ENCODE data around the gene SMIM20. TPM values are rescaled to one million over a fixed set of nuclear protein-coding genes. Genes with fewer than 3 reads are reported as not detected.

The SMIM20 gene
- total and polyA plus RNA-seq, 4 donors: 11.1 to 25.0 (median 20.4) TPM

GRCh38 chr4:25889589-25890503 is 24.2 kb upstream of the SMIM20 start:
- TF ChIP-seq NR2F2 (IDR thresholded peaks at IDR 0.05) (no peak), SP1 (IDR thresholded peaks at IDR 0.05) (no peak), RXRA (IDR thresholded peaks at IDR 0.05) (no peak), JUND (IDR thresholded peaks at IDR 0.05) (no peak), MAX (IDR thresholded peaks at IDR 0.05) (no peak)
- no peak for DNase-seq (ENCODE audit: low spot score)
- H3K9ac ChIP-seq (ENCODE audit: low read depth in 1 of 2, low read length in 2 of 2): no peak overlapping the region

GRCh38 chr4:25890571-25891485 is 23.2 kb upstream of the SMIM20 start:
- 73% methylated on average over 11 of the region's 11 CpGs for WGBS

More at GRCh38 chr4:25889589-25890503, 24.2 kb upstream of the SMIM20 start:
- Histone ChIP-seq H3K9me3 (ENCODE audit: control insufficient read depth in 4 of 4, low read length in 3 of 4) (no peaks in the 10 kb centered on the region), H3K27ac (ENCODE audit: low read depth in 1 of 2, low read length in 2 of 2) (no peak overlapping the region), H3K4me1 (ENCODE audit: control insufficient read depth in 4 of 4, insufficient read depth in 4 of 4, low read length in 3 of 4) (no peaks in the 10 kb centered on the region), H3K27me3 (ENCODE audit: control insufficient read depth in 4 of 4, insufficient read depth in 4 of 4, low read length in 3 of 4) (no peaks in the 10 kb centered on the region), H3K4me3 (ENCODE audit: low read depth in 1 of 3, low read length in 3 of 3) (no peak overlapping the region), H3K36me3 (ENCODE audit: control insufficient read depth in 4 of 4, insufficient read depth in 3 of 4, low read depth in 1 of 4, low read length in 3 of 4) (no peaks in the 10 kb centered on the region)
- 92% methylated on average over 14 of the region's 14 CpGs for WGBS

More at GRCh38 chr4:25890571-25891485, 23.2 kb upstream of the SMIM20 start:
- DNase-seq (ENCODE audit: low spot score): no peak
- H3K9ac ChIP-seq (ENCODE audit: low read depth in 1 of 2, low read length in 2 of 2): no peak overlapping the region
- H3K27ac ChIP-seq (ENCODE audit: low read depth in 1 of 2, low read length in 2 of 2): no peak overlapping the region
- no peaks in the 10 kb centered on the region for H3K4me1 ChIP-seq (ENCODE audit: control insufficient read depth in 4 of 4, insufficient read depth in 4 of 4, low read length in 3 of 4)
- no peaks in the 10 kb centered on the region for H3K9me3 ChIP-seq (ENCODE audit: control insufficient read depth in 4 of 4, low read length in 3 of 4)
- H3K4me3 ChIP-seq (ENCODE audit: low read depth in 1 of 3, low read length in 3 of 3): no peak overlapping the region
- no peaks in the 10 kb centered on the region for H3K27me3 ChIP-seq (ENCODE audit: control insufficient read depth in 4 of 4, insufficient read depth in 4 of 4, low read length in 3 of 4)
- TF ChIP-seq, protein P1, sequence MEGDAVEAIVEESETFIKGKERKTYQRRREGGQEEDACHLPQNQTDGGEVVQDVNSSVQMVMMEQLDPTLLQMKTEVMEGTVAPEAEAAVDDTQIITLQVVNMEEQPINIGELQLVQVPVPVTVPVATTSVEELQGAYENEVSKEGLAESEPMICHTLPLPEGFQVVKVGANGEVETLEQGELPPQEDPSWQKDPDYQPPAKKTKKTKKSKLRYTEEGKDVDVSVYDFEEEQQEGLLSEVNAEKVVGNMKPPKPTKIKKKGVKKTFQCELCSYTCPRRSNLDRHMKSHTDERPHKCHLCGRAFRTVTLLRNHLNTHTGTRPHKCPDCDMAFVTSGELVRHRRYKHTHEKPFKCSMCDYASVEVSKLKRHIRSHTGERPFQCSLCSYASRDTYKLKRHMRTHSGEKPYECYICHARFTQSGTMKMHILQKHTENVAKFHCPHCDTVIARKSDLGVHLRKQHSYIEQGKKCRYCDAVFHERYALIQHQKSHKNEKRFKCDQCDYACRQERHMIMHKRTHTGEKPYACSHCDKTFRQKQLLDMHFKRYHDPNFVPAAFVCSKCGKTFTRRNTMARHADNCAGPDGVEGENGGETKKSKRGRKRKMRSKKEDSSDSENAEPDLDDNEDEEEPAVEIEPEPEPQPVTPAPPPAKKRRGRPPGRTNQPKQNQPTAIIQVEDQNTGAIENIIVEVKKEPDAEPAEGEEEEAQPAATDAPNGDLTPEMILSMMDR (IDR thresholded peaks at IDR 0.05; ENCODE audit: low read depth, low read length, missing input control): no peak
- TF ChIP-seq FOXA2 (IDR thresholded peaks at IDR 0.05): no peak
- TF ChIP-seq MAX (IDR thresholded peaks at IDR 0.05): no peak
- TF ChIP-seq, protein P2, sequence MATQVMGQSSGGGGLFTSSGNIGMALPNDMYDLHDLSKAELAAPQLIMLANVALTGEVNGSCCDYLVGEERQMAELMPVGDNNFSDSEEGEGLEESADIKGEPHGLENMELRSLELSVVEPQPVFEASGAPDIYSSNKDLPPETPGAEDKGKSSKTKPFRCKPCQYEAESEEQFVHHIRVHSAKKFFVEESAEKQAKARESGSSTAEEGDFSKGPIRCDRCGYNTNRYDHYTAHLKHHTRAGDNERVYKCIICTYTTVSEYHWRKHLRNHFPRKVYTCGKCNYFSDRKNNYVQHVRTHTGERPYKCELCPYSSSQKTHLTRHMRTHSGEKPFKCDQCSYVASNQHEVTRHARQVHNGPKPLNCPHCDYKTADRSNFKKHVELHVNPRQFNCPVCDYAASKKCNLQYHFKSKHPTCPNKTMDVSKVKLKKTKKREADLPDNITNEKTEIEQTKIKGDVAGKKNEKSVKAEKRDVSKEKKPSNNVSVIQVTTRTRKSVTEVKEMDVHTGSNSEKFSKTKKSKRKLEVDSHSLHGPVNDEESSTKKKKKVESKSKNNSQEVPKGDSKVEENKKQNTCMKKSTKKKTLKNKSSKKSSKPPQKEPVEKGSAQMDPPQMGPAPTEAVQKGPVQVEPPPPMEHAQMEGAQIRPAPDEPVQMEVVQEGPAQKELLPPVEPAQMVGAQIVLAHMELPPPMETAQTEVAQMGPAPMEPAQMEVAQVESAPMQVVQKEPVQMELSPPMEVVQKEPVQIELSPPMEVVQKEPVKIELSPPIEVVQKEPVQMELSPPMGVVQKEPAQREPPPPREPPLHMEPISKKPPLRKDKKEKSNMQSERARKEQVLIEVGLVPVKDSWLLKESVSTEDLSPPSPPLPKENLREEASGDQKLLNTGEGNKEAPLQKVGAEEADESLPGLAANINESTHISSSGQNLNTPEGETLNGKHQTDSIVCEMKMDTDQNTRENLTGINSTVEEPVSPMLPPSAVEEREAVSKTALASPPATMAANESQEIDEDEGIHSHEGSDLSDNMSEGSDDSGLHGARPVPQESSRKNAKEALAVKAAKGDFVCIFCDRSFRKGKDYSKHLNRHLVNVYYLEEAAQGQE (IDR thresholded peaks at IDR 0.05): no peak
- TF ChIP-seq FOXA1 (IDR thresholded peaks at IDR 0.05): no peak
- no peaks in the 10 kb centered on the region for H3K36me3 ChIP-seq (ENCODE audit: control insufficient read depth in 4 of 4, insufficient read depth in 3 of 4, low read depth in 1 of 4, low read length in 3 of 4)

Data from liver (tissue), 9 donors.